GM21619 (cell line): ENCODE measurements around the gene PRR5L.
A peak's percentile ranks its signal among the peaks of the same experiment; 100 is the strongest.

Experiments
- ATAC-seq: cut with Tn5 transposase; IDR thresholded peaks from one replicate; pipeline ENCODE4 v1.9.1; 2021; ENCODE audit not compliant: unreplicated experiment

PRR5L gene

DNA sequence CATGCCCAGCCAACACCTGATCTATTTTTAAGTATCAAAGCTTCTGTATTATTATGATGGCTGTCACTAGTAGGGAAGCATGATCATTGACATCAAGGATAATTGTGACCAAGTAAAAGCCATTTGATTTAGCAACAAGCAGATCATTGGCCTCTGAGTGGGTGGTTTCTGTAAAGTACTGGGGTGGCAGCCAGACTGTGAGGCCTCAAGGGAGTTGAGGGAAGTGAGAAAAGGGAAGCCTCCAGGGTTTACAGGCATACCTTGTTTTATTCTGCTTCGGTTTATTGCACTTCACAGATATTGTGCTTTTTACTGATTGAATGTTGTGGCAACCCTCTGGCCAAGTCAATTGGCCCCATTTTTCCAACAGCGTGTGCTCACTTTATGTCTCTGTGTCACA, 60.1 kb downstream of the PRR5L start:
- ATAC-seq = peak; percentile 52

DNA sequence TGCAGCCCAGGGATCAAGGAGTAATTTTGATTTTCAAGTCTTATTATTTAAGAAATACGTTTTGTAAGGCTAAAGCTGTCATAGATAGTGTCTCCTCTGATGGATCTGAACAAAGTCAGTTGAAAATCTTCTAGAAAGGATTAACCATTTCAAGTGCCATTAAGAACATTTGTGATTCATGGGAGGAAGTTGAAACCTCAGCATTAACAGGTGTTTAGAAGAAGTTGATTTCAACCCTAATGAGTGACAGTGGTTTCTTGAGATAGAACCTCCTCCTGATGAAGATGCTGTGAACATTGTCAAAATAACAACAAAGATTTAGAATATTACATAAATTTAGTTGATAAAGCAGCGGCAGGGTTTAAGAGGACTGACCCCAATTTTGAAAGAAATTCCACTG, 61.7 kb downstream of the PRR5L start:
- no peak for ATAC-seq

DNA sequence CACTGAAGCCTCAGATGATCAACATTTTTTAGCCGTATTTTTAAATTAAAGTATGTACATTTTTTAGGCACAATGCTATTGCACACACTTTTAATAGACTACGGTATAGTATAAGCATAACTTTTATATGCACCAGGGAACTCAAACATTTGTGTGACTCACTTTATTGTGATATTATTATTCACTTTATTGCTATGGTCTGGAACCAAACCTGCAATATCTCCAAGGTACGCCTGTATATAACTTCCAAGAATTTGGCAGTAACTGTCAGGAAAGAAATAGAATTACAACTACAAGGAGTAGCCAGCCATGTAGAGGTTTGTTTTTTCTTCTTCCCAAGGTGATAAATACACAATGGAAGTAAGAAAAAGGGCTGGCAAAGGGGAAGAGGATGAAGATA, 62.3 kb downstream of the PRR5L start:
- ATAC-seq = no peak

DNA sequence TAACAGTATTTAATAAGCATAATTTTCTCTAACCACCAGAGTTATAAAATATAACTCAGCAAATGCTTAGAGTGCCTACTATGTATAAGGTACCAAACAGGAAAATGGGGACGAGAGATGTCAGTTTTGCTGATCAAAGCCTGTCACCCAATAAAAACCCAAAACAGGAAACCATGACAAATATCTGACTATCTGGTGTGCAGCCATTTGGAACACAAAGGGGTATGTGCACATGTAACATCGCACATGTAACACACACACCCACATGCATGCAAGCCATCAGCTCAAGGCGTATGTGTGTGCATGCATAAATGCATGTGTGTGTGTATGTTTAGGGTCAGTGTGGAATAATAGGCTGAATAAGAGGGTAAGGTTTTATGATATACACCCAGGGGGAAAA, 64.2 kb downstream of the PRR5L start:
- ATAC-seq = no peak

DNA sequence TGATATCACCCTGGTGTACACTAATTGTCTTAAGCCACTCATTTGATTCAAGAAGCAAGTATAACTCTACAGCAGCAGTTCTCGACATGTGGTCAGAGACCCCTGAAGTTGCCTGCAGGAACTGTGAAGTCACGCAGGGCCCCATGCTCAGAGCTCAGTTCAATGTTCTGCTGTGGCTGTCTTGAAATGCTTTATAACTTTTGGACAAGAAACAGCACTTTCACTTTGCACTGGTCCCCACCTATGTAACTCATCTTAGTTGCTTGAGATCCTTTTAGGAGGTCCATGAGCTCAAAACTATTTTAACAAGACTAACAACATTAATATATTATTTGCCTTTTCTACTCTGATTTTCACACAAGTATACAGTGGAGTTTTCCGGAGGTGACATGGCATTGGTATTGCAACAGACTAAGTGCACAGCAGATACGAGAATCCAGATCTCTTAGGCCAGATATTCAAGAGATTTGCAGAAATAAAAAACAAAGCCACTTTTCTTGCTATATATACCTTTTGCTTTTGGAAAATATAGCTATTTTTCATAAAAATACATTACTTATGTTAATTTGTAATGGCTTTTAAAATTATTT, 64.8 kb downstream of the PRR5L start:
- no peak for ATAC-seq

DNA sequence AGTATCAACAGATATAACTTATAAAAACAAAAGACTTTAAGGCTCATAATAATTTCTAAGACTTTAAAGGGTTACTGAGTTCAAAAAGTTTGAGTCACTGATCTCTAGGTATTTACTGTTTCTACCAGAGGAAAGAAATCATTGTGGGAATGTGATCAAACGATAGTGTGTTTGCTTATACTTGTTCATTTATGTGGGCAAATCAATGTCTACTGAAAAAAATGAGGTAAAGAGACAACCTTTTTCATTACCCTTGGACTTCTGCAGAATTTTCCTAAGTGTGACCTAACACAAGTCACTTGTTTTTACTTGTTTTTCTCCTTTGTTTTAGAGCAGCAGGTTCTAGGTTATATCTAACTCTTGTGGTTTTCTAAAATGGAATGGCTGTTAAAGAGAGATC, 65.4 kb downstream of the PRR5L start:
- ATAC-seq = no peak

DNA sequence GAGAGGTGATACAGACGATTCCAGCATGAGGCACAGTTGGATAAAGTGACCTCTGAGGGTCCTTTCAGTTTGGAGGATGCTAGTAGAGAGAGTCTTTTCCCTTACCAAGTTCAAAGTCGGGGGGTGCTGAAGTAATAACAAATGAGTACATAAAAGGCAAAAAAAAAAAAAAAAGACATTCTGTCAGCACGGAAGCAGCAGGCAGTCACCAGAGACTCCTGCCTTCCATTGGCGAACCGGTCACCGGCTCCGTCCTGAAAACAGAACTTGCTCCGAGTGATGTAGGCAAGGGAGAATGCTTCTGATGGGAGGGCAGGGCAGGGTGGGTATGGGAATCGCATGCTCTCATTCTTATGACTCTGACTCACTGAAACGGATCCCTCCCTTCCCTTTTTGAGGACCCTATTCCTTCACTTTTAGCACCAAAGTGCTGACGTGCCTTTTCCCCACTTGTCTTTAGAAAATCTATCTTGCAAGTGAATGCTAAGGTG, 65.9 kb downstream of the PRR5L start:
- no peak for ATAC-seq

DNA sequence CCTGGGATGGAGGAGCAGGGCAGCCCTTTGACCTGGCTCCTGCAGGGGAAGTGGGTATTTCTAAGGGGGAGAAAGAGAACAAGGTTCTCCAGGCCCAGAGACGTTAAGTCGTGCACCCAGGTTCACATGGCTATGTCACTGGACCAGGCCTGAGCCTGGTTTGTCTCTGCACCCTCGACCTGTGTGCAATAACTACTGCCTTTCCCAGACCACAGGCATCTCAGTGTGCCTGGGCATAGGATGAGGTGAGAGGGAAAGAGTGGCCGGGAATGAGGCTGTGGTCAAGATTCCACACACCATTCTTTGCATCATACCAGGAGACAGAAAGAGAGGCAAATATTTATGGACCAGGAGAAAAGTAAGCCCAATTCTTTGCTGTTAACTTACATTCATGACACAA, 66.8 kb downstream of the PRR5L start:
- no peak for ATAC-seq

DNA sequence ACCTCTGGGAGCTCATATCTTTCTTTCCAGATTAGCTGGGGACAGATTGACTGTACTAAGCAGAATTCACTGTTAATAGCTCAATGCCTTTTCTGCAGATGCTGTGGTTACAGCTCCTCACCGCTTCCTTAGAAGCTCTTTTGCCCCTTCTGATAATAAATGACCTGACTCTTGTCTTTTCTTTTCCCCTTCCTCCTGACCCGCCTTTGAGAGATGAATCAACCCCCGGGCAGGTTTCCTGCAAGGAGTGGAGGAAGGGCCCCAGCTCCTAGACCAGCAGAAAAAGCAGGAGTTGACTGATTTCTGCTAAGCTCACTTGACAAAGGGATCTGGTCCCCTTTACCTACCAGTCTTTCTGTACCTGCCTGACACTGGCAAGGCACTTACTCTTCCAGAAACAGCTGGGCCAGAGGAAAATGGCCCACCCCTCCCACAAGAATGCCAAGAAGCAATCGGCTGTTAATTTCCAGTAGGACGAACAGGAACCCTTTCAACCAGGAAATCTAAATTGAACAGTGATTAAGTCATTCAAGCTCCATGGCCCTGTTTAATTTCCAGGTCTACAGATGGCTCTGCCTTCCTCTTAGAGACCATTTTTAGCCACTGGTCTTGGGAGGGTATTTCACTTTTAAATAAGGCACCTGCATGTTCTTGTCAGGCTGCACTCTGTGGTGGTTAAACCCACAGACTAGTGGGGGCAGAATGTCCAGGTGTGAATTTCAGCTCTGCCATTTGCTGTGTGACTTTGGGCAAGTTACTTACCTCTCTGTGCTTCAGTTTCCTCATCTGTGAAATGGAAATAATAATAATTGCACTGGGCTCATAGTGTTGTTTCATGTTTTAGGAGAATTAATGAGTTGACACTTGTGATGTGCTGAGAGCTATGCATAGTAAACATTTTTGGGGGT, 67.5 kb downstream of the PRR5L start:
- ATAC-seq = no peak

DNA sequence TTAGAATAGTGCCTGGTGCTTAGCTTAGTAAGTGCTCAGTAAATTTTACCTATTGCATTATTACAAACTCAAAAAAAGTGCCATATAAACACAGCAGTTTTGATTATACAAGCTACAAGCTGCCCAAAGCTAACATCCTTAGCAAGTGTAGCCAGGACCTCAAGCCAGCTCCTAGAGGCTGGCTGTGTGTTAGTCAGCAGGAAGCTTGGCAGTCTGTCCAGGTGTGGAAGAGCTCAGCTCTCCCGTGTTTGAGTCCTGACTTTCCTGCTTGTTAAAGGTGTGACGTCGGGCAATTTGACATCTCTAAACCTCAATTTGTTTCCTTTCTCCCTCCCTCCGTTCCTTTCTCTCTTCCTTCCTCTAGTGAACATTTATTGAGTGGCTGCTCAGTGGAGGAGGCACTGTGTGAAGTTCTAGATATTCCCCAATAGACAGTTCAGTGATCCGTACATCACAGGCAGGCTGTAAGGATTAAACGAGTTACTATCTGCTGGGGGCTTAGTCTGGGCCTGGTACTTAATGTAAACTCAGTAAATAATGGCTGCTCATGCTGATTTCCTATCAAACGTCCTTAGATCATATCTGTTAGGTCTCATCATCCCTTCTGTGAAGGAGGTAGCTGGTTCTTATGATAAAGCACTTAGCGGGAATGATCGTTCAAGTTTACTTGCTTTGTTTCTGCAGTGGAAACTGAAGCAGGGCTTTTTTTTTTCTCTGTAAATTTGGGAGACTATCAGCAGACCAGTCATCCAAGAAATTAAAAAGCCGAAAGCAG, 68.7 kb downstream of the PRR5L start:
- ATAC-seq = no peak

DNA sequence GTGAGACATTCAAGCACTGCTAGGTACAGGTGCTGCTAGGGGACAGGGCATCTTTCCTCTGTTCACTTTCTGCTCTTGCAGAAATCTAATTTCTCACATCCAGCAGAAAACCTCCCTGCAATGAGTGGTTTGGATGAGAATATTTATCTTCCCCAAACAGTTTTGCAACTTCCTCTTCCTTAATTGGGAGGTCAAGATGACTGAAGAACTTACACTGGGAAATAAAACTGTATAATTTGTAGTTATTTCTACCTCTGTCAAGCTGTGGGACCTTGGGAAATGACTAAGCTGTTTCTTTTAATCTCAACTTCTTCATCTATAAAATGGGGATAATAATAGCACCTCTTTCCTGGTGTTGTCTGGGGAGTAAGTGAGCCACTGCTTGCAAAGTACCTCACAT, 69.8 kb downstream of the PRR5L start:
- no peak for ATAC-seq

DNA sequence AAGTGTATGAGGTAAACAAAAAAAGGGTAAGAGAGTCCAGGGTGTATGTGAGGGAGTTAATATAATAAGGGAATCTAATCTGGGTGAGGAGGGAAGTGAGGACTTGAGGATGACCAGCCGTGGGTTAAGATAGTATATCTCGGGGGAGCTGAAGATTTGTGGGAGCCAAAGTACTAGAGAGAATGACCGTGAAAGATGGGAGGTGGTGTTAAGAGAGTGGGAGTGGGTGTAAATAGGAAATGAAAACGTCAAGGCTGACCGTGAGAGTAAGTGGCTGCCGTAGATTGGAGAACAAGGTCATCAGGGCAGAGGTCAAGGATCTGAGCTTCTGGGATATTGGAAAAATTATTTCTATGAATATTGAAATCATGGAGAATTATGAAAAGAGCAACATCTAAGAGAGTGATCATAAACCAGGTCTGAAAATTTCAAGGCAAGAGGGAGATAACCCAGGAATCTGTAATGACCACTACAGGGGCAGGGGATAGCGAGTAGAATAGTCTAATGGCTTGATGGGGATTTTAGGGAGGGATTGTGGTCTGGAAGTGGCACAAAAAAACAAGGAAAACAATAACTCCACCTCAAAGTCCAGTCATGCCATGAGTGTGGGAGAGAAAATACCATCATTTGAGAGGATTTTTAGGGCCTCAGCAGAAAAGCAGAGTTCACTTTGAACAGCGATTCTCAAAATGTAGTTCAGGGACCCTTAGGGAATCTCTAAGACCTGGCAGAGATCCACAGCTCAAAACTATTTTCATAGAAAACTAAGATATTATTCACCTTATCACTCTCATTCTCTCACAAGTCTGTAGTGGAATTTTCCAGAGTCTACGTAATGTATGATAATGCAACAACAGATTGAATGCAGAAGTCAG, 72.0 kb downstream of the PRR5L start:
- no peak for ATAC-seq

DNA sequence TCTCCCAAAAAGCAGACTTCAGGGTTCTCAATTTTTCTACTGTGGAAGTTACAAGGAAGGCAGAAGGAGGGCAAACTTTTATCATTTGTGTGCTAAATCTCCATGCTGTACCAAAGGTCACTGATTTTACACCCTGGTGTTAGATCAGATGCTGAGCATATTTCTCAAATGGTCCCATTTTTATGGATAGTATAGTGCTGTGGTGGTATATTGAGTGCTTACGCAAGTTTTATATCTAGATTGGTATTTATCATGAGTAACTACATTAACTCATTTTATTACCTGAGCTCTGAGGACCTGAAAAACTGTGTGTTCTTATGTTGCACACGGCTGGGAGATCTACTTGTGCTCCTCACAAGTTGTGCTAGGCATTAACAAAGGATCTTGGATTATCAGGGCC, 75.1 kb downstream of the PRR5L start:
- no peak for ATAC-seq

DNA sequence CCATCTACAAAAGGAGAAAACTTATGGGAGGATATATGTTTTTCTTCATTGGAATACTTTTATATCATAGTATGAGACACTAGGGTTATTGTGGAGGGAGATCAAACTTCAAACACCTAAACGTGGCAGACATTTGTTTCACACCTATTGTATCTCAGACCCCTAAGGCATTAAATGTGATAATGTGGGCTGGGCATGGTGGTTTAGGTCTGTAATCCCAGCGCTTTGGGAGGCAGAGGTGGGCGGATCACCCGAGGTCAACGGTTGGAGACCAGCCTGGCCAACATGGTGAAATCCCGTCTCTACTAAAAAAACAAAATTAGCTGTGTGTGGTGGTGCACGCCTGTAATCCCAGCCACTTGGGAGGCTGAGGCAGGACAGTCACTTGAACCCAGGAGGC, 75.5 kb downstream of the PRR5L start:
- ATAC-seq = no peak

DNA sequence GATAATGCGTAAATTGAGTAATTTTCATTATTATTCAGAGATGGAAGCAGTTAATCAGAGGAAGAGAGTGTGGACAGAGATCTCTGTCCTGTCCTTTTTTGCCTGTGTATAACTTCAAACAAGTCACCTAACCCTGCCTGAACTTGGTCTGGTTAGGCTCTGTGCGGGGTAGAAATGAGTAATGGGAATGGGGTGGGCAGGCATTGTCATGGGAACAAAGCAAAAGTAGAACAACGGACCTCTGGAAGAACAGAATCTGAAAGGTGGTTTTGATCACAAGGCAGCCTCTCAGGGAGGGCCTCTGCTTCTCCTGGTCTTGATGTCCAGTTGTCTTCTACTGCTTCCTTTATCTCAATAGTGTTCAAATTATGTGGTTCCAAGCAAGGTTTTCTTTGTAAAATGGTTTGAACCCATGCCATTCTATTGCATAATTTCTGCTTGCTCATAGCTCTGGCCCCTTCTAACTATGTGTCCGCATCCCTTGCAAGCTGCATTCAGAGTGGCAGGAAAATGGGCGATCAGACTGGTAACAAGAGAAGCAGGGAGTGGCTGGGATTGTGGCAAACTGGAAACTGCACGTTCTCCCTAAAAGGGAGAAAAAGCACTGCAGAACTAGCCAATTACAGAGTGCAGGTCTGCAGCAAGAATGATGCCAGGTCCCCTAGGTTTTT, 76.1 kb downstream of the PRR5L start:
- ATAC-seq = no peak

DNA sequence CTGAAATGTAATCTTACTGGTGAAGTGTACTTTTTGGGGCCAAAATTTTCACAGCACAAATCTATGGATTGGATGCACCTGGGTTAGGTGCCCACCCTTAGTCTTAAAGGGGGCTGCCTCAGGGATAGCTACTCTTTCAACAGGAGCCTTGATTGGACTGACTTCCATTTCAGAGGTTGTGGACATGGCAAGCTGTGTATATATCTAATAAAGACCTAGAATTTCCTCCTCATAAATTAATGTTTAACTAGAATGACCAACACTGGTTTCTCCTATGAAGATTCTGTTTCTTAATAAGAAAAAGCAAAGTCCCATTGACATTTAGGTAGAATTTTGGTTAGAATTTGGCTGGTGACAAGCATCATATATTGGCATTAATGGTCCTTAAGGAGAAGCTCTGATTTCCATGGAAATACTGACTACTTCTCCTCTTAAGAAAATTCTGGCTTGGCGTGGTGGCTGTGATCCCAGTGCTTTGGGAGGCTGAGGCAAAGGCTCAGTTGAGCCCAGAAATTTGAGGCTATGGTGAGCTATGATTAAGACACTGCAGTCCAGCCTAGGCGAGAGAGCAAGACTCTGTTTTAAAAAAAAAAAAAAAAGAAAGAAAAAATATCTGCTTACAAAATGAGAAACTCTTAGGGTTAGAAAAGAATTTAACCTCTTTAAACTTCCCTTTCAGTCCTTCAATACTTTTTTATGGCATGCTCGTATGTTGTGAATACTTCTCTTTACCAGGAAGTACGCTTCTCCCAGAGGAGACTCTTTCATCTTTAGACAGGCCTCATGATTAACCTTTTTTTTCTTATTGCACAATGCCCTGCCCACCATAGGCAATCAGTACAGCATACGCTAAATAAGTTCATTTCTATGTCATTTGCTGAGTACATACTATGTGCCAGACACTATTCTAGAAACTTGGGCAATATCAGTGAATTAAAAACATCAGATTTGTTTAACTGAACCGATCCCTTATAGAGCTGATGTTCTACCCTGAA, 77.2 kb downstream of the PRR5L start:
- ATAC-seq = no peak

DNA sequence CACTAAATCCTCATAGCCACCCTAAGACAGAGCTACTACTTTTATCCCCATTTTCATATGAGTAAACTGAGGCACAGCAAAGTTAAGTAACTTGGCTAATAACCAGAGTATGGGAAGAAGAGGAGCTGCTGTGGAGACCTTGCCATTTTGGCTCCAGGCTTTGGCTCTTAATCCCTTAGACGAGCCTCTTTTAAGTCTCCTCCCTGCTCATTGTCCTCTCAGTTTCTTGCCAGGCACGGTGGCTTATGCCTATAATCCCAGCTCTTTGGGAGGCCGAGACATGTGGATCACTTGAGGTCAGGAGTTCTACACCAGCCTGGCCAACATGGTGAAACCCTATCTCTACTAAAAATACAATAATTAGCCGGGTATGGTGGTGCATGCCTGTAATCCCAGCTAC, 78.6 kb downstream of the PRR5L start:
- no peak for ATAC-seq

DNA sequence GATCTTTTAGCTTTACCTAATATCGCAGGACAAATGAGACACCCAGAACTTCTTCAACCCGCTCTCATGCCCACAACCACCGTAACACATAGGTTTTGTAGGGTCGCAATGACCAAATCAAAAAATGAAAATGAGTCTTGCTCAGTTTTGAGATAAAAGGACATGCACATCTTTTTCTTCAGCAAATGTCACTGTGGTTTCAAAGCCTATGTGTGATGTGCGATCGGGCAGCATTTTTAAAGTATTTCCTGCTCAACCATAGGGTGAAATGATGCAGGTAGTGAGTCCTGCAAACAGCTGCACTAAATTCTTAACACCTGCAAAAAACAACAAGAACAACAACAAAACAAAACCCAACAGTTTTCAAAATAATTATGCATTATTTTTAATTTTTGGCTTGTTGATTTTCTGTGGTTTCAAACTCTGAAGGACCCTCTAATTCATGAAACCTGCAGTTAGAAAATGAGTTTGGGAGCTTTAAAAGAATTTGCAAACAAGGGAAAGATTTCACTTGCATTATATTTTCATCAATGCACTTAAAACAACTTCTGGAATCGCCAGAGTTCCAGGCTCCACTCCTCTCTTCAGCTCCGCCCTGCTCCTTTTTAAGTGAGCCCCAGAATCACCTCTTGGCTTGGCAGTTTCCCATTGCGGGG, 79.4 kb downstream of the PRR5L start:
- ATAC-seq = no peak
